NCI-H446 treated with DMSO at 0.1 percent for 48 hours (cell line): ENCODE results near the gene REM2.

Experiments
- DNase-seq: peaks from one replicate; lab custom pipeline; 2025; lab: John Stamatoyannopoulos, UW

REM2 gene

DNA sequence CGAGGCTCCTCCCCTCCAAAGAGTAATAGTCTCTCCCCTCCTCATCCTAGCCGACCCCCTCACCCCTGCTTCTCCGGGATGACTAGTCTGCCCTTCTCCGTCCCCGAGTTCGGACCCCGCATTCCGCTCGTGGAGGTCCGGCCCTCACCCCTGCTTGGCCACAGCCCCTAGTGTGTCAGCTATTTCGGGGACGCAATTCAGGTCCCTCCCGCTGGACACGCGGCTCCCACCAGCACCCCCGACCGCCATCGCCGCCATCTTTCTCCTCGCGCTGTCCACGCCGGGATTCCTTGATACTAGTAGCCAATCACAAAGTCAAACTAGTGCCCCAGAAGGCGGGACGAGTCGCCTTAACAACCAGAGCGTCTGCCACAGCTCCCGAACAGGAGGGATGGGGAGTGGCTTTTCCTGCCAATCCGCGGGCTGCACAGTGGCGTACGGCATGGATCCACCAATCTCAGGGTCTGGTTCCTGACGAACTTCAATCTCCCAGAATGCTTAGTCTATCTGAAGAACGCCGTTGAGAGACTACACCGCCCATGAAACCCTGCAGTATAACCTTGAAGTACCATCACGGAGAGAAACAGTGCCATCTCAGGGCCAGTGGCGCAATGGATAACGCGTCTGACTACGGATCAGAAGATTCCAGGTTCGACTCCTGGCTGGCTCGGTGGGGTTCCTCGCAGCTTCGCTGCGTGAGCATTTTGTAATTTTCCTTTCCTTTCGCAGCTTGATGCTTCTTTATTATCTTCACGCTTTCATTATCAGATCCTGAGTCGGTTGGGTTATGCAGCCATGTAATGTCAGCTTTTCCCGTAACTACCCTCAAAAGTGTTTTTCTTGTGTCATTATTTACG lies 46.3 kb downstream of the REM2 start, which contains the start of gene PRMT5:
Gene PRMT5 (minus strand): TSS at position 273 of the 857 bp plus-strand sequence. CDS start 15 bp downstream, at position 258.
- peak; percentile 100 for DNase-seq

GRCh38 chr14:22929961-22930364 lies 46.9 kb downstream of the REM2 start:
- no peak for DNase-seq

DNA sequence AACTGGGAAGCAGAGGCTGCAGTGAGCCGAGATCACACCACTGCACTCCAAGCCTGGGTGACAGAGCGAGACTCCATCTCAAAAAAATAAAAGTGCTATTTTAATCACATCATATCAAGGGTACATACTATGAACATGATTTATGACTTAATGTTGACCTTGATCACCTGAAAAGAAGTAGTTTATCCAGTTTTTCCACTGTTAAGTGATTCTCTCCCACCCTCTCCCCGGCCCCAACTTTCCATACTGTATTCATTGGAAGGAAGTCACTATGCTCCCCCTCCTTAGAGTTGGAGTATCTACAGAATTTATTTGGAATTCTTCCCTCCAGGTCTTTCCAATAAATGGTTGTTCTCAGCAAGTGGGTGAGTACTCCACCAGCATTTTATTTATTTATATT lies 49.1 kb downstream of the REM2 start:
- DNase-seq: no peak

DNA sequence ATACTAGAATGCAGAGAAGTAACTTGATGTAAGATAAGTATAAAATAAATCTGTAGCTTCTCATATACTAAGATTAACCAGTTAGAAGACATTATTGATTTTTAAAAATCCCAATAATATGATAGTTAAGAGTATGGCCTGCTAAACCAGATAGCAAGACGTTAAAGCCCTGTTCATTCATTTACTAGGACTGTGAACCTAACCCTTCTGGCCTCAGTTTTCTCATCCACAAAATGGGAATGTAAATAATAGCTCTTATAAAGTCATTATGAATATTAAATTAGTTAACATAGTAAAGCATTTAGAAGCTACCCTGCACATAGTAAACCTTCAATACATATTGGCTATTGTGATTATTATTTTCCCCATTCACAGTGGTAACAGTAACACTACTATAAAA lies 52.1 kb downstream of the REM2 start:
- no peak for DNase-seq
